CD4-positive, alpha-beta T cell treated with Interleukin-10 for 1 hour (primary cell): ENCODE results near the gene ZNF117.
A peak's percentile ranks its signal among the peaks of the same experiment; 100 is the strongest.
"Not testable (repeated sequence)": the region's sequence is repeated elsewhere in the genome, so short reads cannot be mapped to it uniquely, and the experiment has no call there.

ENCODE experiments used
- DNase-seq: peaks from one replicate; pipeline ENCODE4 v3.0.0-alpha.2; 2020

The ZNF117 gene

GRCh38 chr7:64990936-64991335 is at the start of gene ZNF117:
ZNF117 (minus strand) TSS chr7:64991036.
- DNase-seq: no peak

DNA sequence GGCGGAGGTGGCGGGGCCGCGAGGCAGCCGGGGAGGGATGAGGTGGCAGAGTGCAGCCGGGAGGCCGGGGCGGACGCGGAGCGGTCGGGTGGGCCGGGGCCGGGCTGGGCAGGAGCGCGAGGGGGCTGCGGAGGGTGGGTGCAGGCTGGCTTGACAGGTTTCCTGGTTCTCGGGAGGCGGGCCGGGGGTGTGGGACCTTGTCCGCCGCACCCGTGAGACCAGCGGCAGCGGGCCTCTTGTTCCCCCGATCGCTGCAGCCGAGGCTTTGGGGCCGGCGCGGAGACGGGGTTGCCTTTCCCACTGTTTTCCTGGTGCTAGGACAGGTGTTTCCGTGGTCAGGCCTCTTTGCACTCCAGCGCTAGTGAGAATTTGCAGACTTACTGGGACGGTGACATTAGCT is 47.9 kb upstream of the ZNF117 start:
- DNase-seq: peak; percentile 21

- DNase-seq: peak; percentile 95
These were observed 47.2 kb upstream of the ZNF117 start for GRCh38 chr7:65037740-65038688.

- peak; percentile 3 for DNase-seq
These were observed 45.7 kb upstream of the ZNF117 start for GRCh38 chr7:65036526-65036925.

DNA sequence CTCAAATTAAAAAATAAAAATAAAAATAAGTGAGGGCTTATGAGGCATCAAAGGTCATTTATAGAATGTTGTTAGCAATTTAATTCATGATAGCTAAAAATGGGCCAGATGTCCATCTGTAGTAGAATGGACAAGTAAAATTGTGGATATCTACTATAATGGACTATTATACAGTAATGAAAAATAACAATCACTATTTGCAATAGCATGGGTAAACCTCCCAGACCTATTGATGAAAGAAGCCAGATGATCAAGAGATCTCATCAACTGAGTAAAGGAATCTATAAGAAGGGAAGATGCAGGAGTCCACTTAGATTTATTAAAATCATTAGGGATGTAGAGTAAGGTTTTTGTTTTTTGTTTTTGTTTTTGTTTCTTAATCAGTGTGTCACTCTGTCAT is 44.6 kb upstream of the ZNF117 start:
- not testable (repeated sequence) for DNase-seq

- not testable (repeated sequence) for DNase-seq
These were observed 43.4 kb upstream of the ZNF117 start for GRCh38 chr7:65034120-65034782.

- not testable (repeated sequence) for DNase-seq
These were observed 42.6 kb upstream of the ZNF117 start for GRCh38 chr7:65033391-65033790.

GRCh38 chr7:65025023-65025422 is 34.2 kb upstream of the ZNF117 start:
- not testable (repeated sequence) for DNase-seq

- not testable (repeated sequence) for DNase-seq
These were observed 30.1 kb upstream of the ZNF117 start for GRCh38 chr7:65020978-65021377.

- DNase-seq: not testable (repeated sequence)
These were observed 19.0 kb upstream of the ZNF117 start for GRCh38 chr7:65009881-65010280.

GRCh38 chr7:65009394-65009793 is 18.6 kb upstream of the ZNF117 start:
- not testable (repeated sequence) for DNase-seq

GRCh38 chr7:65007036-65007435 is 16.2 kb upstream of the ZNF117 start:
- peak; percentile 23 for DNase-seq

GRCh38 chr7:65006094-65006992 is 15.5 kb upstream of the ZNF117 start, which contains the start of gene ERV3-1:
ERV3-1 (minus strand) TSS chr7:65006687; CDS start chr7:64993026, 13,661 bp downstream.
- peak; percentile 96 for DNase-seq

DNA sequence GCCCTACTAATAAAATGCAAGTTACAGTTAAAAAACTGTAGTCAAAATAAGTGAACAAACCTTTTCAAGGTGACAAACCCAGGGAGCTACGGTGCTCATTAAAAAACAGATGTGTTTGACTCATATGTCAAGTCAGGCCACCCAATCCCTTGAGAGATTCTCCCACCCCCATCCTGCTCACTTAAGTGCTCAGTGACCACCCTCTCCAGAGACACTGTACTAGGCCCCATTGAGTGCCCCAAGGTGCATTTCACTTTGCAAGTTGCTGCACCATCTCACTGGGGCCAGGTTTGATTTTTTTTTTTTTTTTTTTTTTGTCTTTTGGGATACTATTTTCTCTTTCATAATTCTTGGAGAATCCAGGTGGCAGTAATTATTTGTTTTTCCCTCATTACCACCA is 13.7 kb upstream of the ZNF117 start:
- DNase-seq: no peak

GRCh38 chr7:65002972-65003585 is 12.2 kb upstream of the ZNF117 start:
- DNase-seq: no peak

DNA sequence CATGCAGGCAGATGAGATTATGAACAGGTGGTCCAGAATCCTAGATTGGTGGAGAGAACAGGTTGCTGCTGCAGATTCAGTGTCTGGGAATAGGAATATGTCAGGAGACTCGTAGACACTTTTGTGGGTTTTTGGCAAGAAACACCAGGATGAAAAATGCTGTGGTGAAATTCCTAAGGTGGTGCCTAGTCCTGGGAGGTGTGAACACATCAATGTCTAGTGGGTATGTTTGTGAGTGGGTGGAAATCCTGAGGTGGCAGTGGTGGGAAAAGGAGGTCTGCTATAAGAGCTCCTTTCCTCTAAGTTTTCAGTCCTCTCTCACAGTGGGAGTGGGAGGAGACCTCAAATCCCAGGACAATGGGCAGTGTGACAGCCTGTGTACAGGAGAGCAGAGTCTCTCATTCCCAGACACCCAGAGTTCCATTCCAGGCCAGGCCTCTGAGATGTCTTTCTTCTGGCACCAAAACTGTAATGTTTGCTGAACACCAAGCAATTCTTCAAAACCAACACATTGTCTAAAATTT is 10.5 kb upstream of the ZNF117 start:
- no peak for DNase-seq

GRCh38 chr7:64999165-65000004 is 8.5 kb upstream of the ZNF117 start:
- DNase-seq: no peak

GRCh38 chr7:64998865-64999164 is 8.0 kb upstream of the ZNF117 start:
- DNase-seq: no peak

- DNase-seq: no peak
These were observed 7.1 kb upstream of the ZNF117 start for GRCh38 chr7:64997927-64998391.

- DNase-seq: no peak
These were observed 6.5 kb upstream of the ZNF117 start for GRCh38 chr7:64997164-64997908.
